ENCODE results near the gene SUSD1. TPM values are rescaled to one million over a fixed set of nuclear protein-coding genes. Genes with fewer than 3 reads are reported as not detected.

The SUSD1 gene
- total RNA-seq, 1 experiment from 2014 or later, result 7.9 TPM

GRCh38 chr9:112115970-112116753 is 58.9 kb downstream of the SUSD1 start:
- no peaks in the 10 kb centered on the region for H3K36me3 ChIP-seq (ENCODE audit: control insufficient read depth in 1 of 2, insufficient read depth in 2 of 2, low read length in 2 of 2)
- H3K27me3 ChIP-seq (ENCODE audit: insufficient read depth, low read length), result no peaks in the 10 kb centered on the region
- ChIA-PET RAD21 (ENCODE audit: low non-redundant PET in 1 of 2, low total read pairs in 2 of 2, uncharacterized antibody in 2 of 2, unreplicated experiment in 2 of 2) (interaction anchor here in 1 of 2 experiments (0.5 kb wide), 1 partner anchor 342 kb away, joined by 6 read pairs; no protein-coding TSS in a partner anchor), POLR2A (no interaction called here), CTCF (interaction anchor here (4.0 kb wide), 1 partner anchor 245 kb away, joined by 57 read pairs; no protein-coding TSS in a partner anchor)
- no peak overlapping the region for H2AFZ ChIP-seq (ENCODE audit: low read depth, low read length, poor library complexity, severe bottlenecking)
- intact Hi-C loops (cut with micrococcal nuclease), result no loop called here
- peaks cover 54 to 59% of the 10 kb centered on the region in 2 experiments for H3K4me1 ChIP-seq (ENCODE audit: control insufficient read depth in 1 of 2, insufficient read depth in 2 of 2, low read length in 2 of 2)
- H3K4me3 ChIP-seq (replicated peaks in 1 of 2; ENCODE audit: low read depth in 1 of 2, low read length in 2 of 2), result no peak overlapping the region
- no peak overlapping the region for H3K9ac ChIP-seq (ENCODE audit: low read length)
- ATAC-seq (no peak), DNase-seq (ENCODE audit: low read depth, low spot score) (no peak)
- no peaks in the 10 kb centered on the region for H3K9me2 ChIP-seq (ENCODE audit: insufficient read depth)
- H3K27ac ChIP-seq (ENCODE audit: low read depth, low read length), result no peak overlapping the region
- H3K4me2 ChIP-seq (ENCODE audit: low read length), result no peak overlapping the region
- H4K20me1 ChIP-seq (ENCODE audit: insufficient read depth), result no peaks in the 10 kb centered on the region
- no TSS peak for BruUV-seq (replicated peaks)
- no peak for TF ChIP-seq RAD21 (IDR thresholded peaks at IDR 0.05; ENCODE audit: low read depth)
- no peak for TF ChIP-seq YY1 (IDR thresholded peaks at IDR 0.05; ENCODE audit: extremely low read depth, insufficient replicate concordance, low read depth, low read length)
- no peak for TF ChIP-seq CBX3 (IDR thresholded peaks at IDR 0.05; ENCODE audit: low read depth)
- TF ChIP-seq EZH2 (IDR thresholded peaks at IDR 0.05), result no peak
- no peak for TF ChIP-seq ELF1 (IDR thresholded peaks at IDR 0.05; ENCODE audit: borderline replicate concordance, low read depth)
- TF ChIP-seq POLR2A (IDR thresholded peaks at IDR 0.05; ENCODE audit: borderline replicate concordance, extremely low read depth, insufficient read depth, insufficient read length), result no peak
- TF ChIP-seq ZFX (IDR thresholded peaks at IDR 0.05), result no peak
- TF ChIP-seq POLR2AphosphoS5 (IDR thresholded peaks at IDR 0.05; ENCODE audit: low read depth, low read length), result no peak
- no peak for TF ChIP-seq ZBTB33 (IDR thresholded peaks at IDR 0.05; ENCODE audit: extremely low read depth, insufficient replicate concordance, low read length)
- no peaks in the 10 kb centered on the region for H3K9me3 ChIP-seq (ENCODE audit: control insufficient read depth in 1 of 2, insufficient read depth in 1 of 2, low read depth in 1 of 2, low read length in 2 of 2)
- no peaks in the 10 kb centered on the region for H3K79me2 ChIP-seq (ENCODE audit: insufficient read depth, low read length)

All from HCT116 (cell line).